WTC11 (cell line): ENCODE measurements around the gene BEGAIN. TPM values are rescaled to one million over a fixed set of nuclear protein-coding genes. Genes with fewer than 3 reads are reported as not detected.

ENCODE experiments used
- ATAC-seq: fragments of 200-7000 bp; cut with Tn5 transposase; 2 replicates; pipeline ENCODE4 v1.10.0; 2021; ENCODE audit warnings: mild to moderate bottlenecking, moderate library complexity
- CTCF ChIA-PET: fragments of 300-600 bp; sonication (Branson Sonifier 250); formaldehyde crosslinking; loops from one replicate; lab custom pipeline; 2021; ENCODE audit warnings: antibody characterized with exemption; lab: Charles Lee
- POLR2A ChIA-PET: fragments of 350-600 bp; sonication (Branson Sonifier 250); formaldehyde crosslinking; loops from one replicate; lab custom pipeline; 2021; ENCODE audit warnings: antibody characterized with exemption; lab: Charles Lee
- DNase-seq: peaks from one replicate; pipeline ENCODE4 v3.0.0; 2021; ENCODE audit warnings: low spot score
- H3K27ac Mint-ChIP-seq: 2 replicates; pipeline ENCODE4 v1.8.0; 2021; ENCODE audit warnings: mixed read lengths
- H3K27me3 Mint-ChIP-seq: 2 replicates; pipeline ENCODE4 v1.8.0; 2021; ENCODE audit warnings: low read depth, mild to moderate bottlenecking, moderate library complexity, mixed read lengths
- H3K36me3 Mint-ChIP-seq: 2 replicates; pipeline ENCODE4 v1.8.0; 2021; ENCODE audit warnings: mixed read lengths
- H3K4me1 Mint-ChIP-seq: 2 replicates; pipeline ENCODE4 v1.8.0; 2022; ENCODE audit warnings: mixed read lengths
- H3K4me3 Mint-ChIP-seq: 2 replicates; pipeline ENCODE4 v1.8.0; 2021; ENCODE audit warnings: mild to moderate bottlenecking, moderate library complexity, mixed read lengths
- H3K9me3 Mint-ChIP-seq: 2 replicates; pipeline ENCODE4 v1.8.0; 2021; ENCODE audit warnings: mixed read lengths
- AFF4 ChIP-seq: sonication (generic); formaldehyde crosslinking; IDR thresholded peaks from 2 replicates; pipeline ENCODE4 v1.8.1; 2023; ENCODE audit warnings: mild to moderate bottlenecking, missing genetic modification reagents, borderline replicate concordance
- ATF1 ChIP-seq: sonication (generic); formaldehyde crosslinking; IDR thresholded peaks from 2 replicates; pipeline ENCODE4 v1.8.1; 2023; ENCODE audit warnings: mild to moderate bottlenecking, moderate library complexity, missing genetic modification reagents
- CTCF ChIP-seq: fragments of 200-600 bp; IDR thresholded peaks from 2 replicates; pipeline ENCODE4 v1.8.0; 2022; ENCODE audit warnings: antibody characterized with exemption
- E2F4 ChIP-seq: sonication (generic); formaldehyde crosslinking; IDR thresholded peaks from 2 replicates; pipeline ENCODE4 v1.8.1; 2022; ENCODE audit warnings: low read depth, mild to moderate bottlenecking, moderate library complexity, missing genetic modification reagents, borderline replicate concordance
- ELF4 ChIP-seq: sonication (generic); formaldehyde crosslinking; IDR thresholded peaks from 2 replicates; pipeline ENCODE4 v1.8.1; 2022; ENCODE audit warnings: low read depth, mild to moderate bottlenecking, moderate library complexity, missing genetic modification reagents
- EMX1 ChIP-seq: fragments of 250-450 bp; sonication (Bioruptor Pico); IDR thresholded peaks from 2 replicates; pipeline ENCODE4 v1.8.0; 2021; ENCODE audit warnings: mild to moderate bottlenecking
- FOXJ3 ChIP-seq: sonication (generic); formaldehyde crosslinking; IDR thresholded peaks from 2 replicates; pipeline ENCODE4 v1.9.0; 2021; ENCODE audit warnings: missing genetic modification reagents, mild to moderate bottlenecking, borderline replicate concordance
- FOXP1 ChIP-seq: sonication (generic); formaldehyde crosslinking; IDR thresholded peaks from 2 replicates; pipeline ENCODE4 v1.8.0; 2022; ENCODE audit warnings: missing genetic modification reagents, mild to moderate bottlenecking, moderate library complexity, borderline replicate concordance
- GRHL2 ChIP-seq: fragments of 250-450 bp; sonication (Bioruptor Pico); IDR thresholded peaks from 2 replicates; pipeline ENCODE4 v1.8.0; 2022; ENCODE audit warnings: mild to moderate bottlenecking, moderate library complexity; ENCODE audit not compliant: insufficient replicate concordance, severe bottlenecking
- HMGA2 ChIP-seq: fragments of 250-450 bp; sonication (Bioruptor Pico); IDR thresholded peaks from 2 replicates; pipeline ENCODE4 v1.4.0; 2021; ENCODE audit warnings: mild to moderate bottlenecking, moderate library complexity
- IRF2 ChIP-seq: sonication (generic); formaldehyde crosslinking; IDR thresholded peaks from 2 replicates; pipeline ENCODE4 v1.8.0; 2022; ENCODE audit warnings: low read depth, missing genetic modification reagents, borderline replicate concordance
- KAT7 ChIP-seq: sonication (generic); formaldehyde crosslinking; IDR thresholded peaks from 2 replicates; pipeline ENCODE4 v1.8.1; 2023; ENCODE audit warnings: missing genetic modification reagents, mild to moderate bottlenecking, borderline replicate concordance
- MYBL2 ChIP-seq: sonication (generic); formaldehyde crosslinking; IDR thresholded peaks from 2 replicates; pipeline ENCODE4 v1.8.1; 2023; ENCODE audit warnings: mild to moderate bottlenecking, moderate library complexity, missing genetic modification reagents
- NFATC4 ChIP-seq: fragments of 250-450 bp; sonication (Bioruptor Pico); IDR thresholded peaks from 2 replicates; pipeline ENCODE4 v1.9.0; 2021; ENCODE audit warnings: mild to moderate bottlenecking
- NR1H2 ChIP-seq: sonication (generic); formaldehyde crosslinking; IDR thresholded peaks from 2 replicates; pipeline ENCODE4 v1.9.0; 2021; ENCODE audit warnings: mild to moderate bottlenecking, moderate library complexity, missing genetic modification reagents
- NR2C2 ChIP-seq: sonication (generic); formaldehyde crosslinking; IDR thresholded peaks from 2 replicates; pipeline ENCODE4 v1.8.0; 2022; ENCODE audit warnings: mild to moderate bottlenecking, missing genetic modification reagents
- RELA ChIP-seq: sonication (generic); formaldehyde crosslinking; IDR thresholded peaks from 2 replicates; pipeline ENCODE4 v1.8.1; 2022; ENCODE audit warnings: missing genetic modification reagents, mild to moderate bottlenecking, borderline replicate concordance
- SMAD4 ChIP-seq: sonication (generic); formaldehyde crosslinking; IDR thresholded peaks from 2 replicates; pipeline ENCODE4 v1.8.0; 2022; ENCODE audit warnings: mild to moderate bottlenecking, missing genetic modification reagents
- SOX15 ChIP-seq: fragments of 250-450 bp; sonication (Bioruptor Pico); IDR thresholded peaks from 2 replicates; pipeline ENCODE4 v1.9.0; 2021; ENCODE audit warnings: mild to moderate bottlenecking
- ZNF121 ChIP-seq: sonication (generic); formaldehyde crosslinking; IDR thresholded peaks from 2 replicates; pipeline ENCODE4 v1.8.0; 2023; ENCODE audit warnings: missing genetic modification reagents
- ZNF512 ChIP-seq: sonication (generic); formaldehyde crosslinking; IDR thresholded peaks from 2 replicates; pipeline ENCODE4 v1.8.1; 2022; ENCODE audit warnings: missing genetic modification reagents, borderline replicate concordance
- ZSCAN18 ChIP-seq: fragments of 250-450 bp; sonication (Bioruptor Pico); IDR thresholded peaks from 2 replicates; pipeline ENCODE4 v2.1.2; 2022; ENCODE audit warnings: mild to moderate bottlenecking, moderate library complexity
- total RNA-seq: library from RNA; stranded (reverse); gene quantifications from 3 replicates; pipeline ENCODE4 v1.2.3, GENCODE V29; 2021

BEGAIN gene
- total RNA-seq, 1 experiment from 2014 or later, result 1.3 TPM

GRCh38 chr14:100606687-100607610 is 19.7 kb upstream of the BEGAIN start:
- TF ChIP-seq ZNF121 (CRISPR knock-in tag) (no peak), SMAD4 (CRISPR knock-in tag) (no peak), HMGA2 (CRISPR knock-in tag) (no peak), RELA (CRISPR knock-in tag) (no peak), NR2C2 (CRISPR knock-in tag) (no peak), FOXP1 (no peak), IRF2 (no peak), SOX15 (CRISPR knock-in tag) (no peak), ZNF512 (CRISPR knock-in tag) (no peak), MYBL2 (CRISPR knock-in tag) (no peak), E2F4 (CRISPR knock-in tag) (no peak), EMX1 (CRISPR knock-in tag) (no peak)
- H3K36me3 Mint-ChIP-seq, result 0 out of 2 replicates have a peak, but pooled peaks cover 1% of the 10 kb centered on the region

GRCh38 chr14:100605706-100606686 is 18.8 kb upstream of the BEGAIN start:
- ATAC-seq (no peak; the same call in 1 of the 2 replicates), DNase-seq (no peak)
- Mint-ChIP-seq H3K4me1 (no peaks in the 10 kb centered on the region), H3K27ac (no peak overlapping the region), H3K36me3 (0 out of 2 replicates have a peak, but pooled peaks cover 2% of the 10 kb centered on the region), H3K9me3 (peaks cover 13% of the 10 kb centered on the region), H3K27me3 (peaks cover 8% of the 10 kb centered on the region), H3K4me3 (no peak overlapping the region)
- POLR2A ChIA-PET, result no interaction called here
- CTCF ChIA-PET, result interaction anchor here (3.6 kb wide), 1 partner anchor 40 kb away, joined by 14 read pairs; no protein-coding TSS in a partner anchor
- TF ChIP-seq KAT7 (CRISPR knock-in tag) (no peak), MYBL2 (CRISPR knock-in tag) (no peak), FOXJ3 (CRISPR knock-in tag) (no peak), ZSCAN18 (CRISPR knock-in tag) (no peak), SMAD4 (CRISPR knock-in tag) (no peak), CTCF (no peak), EMX1 (CRISPR knock-in tag) (no peak), ELF4 (CRISPR knock-in tag) (no peak), AFF4 (CRISPR knock-in tag) (no peak), NFATC4 (CRISPR knock-in tag) (no peak), ATF1 (CRISPR knock-in tag) (no peak), GRHL2 (no peak), NR1H2 (CRISPR knock-in tag) (no peak)

More at GRCh38 chr14:100606687-100607610, 19.7 kb upstream of the BEGAIN start:
- ATAC-seq (no peak), DNase-seq (no peak)
- H3K27me3 Mint-ChIP-seq, result peaks cover 4% of the 10 kb centered on the region
- no peak overlapping the region for H3K27ac Mint-ChIP-seq
- ChIA-PET CTCF (interaction anchor here (1.0 to 3.6 kb wide), 2 partner anchors 39 to 47 kb away, joined by 3 to 14 read pairs; no protein-coding TSS in a partner anchor), POLR2A (no interaction called here)
- no peaks in the 10 kb centered on the region for H3K4me1 Mint-ChIP-seq
- H3K4me3 Mint-ChIP-seq, result no peak overlapping the region
- H3K9me3 Mint-ChIP-seq, result peaks cover 7% of the 10 kb centered on the region
